ENCODE results near the gene ASCC3.

DNA sequence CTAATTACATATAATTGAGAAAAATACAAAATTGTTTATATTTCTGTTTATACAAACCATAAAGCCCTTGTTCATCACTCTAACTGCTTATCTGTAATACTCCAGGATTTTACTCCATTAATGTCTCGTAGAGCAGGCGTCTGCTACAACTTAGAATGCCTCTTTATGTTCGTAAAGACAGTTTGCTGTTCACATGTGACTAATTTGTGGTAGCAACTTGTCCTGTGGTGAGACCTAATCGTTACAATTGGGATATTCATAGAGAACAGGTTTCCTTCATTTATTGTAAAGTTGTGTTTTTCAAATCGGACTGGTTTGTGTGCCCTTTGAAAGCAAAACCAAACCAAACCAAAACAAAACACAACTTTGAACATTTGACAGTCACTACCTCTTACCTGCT, 149.7 kb downstream of the ASCC3 start:
- TF ChIP-seq, protein P1, sequence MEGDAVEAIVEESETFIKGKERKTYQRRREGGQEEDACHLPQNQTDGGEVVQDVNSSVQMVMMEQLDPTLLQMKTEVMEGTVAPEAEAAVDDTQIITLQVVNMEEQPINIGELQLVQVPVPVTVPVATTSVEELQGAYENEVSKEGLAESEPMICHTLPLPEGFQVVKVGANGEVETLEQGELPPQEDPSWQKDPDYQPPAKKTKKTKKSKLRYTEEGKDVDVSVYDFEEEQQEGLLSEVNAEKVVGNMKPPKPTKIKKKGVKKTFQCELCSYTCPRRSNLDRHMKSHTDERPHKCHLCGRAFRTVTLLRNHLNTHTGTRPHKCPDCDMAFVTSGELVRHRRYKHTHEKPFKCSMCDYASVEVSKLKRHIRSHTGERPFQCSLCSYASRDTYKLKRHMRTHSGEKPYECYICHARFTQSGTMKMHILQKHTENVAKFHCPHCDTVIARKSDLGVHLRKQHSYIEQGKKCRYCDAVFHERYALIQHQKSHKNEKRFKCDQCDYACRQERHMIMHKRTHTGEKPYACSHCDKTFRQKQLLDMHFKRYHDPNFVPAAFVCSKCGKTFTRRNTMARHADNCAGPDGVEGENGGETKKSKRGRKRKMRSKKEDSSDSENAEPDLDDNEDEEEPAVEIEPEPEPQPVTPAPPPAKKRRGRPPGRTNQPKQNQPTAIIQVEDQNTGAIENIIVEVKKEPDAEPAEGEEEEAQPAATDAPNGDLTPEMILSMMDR (IDR thresholded peaks at IDR 0.05; ENCODE audit: low read length) = no peak
- TF ChIP-seq EZH2 (IDR thresholded peaks at IDR 0.05; ENCODE audit: borderline replicate concordance, low read length) = no peak

Measured in OCI-LY1 (cell line).